NCI-H345 treated with DMSO at 0.1 percent for 48 hours (cell line): ENCODE measurements around the gene LRRC14B.
"Not testable (repeated sequence)": the region's sequence is repeated elsewhere in the genome, so short reads cannot be mapped to it uniquely, and the experiment has no call there.

Experiments
- DNase-seq: peaks from one replicate; lab custom pipeline; 2025; ENCODE audit not compliant: unreplicated experiment; lab: John Stamatoyannopoulos, UW

The LRRC14B gene

DNA sequence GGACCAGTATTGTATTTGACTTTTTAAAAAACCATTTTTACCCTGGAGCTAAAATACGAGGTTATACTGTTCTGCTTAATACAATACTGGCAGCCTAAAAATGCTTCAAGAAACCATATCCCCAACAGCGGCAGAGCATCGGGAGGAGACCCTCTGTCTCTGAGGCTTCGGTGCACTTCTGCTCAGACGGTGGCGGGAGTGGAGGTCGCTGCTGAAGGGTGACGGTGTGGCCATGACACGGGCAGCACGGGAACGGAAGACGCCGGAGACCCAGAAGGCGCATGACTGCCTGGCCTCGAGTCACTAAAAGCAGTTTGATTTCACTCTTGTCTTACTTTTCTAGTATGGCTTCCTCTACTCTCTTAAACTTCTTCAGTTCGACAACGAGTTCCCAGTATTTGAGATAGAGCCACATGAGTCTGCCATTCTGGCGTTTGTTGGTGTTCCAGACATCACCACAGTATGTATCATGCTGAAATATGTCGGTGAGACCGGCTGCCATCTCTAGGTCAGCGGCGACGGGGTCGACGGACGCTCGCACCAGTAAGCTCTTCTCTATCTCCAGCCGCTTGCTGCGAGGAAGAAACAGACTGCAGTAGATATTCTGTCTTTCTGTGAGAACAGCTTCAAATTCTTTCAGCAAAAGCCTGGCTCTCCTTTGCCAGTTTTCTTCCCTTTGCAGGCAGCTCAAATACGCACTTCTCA is 13.8 kb downstream of the LRRC14B start:
- DNase-seq: no peak

- no peak for DNase-seq
Observed at GRCh38 chr5:206406-206805, 15.1 kb downstream of the LRRC14B start.

- no peak for DNase-seq
Observed at GRCh38 chr5:206927-207536, 15.7 kb downstream of the LRRC14B start.

DNA sequence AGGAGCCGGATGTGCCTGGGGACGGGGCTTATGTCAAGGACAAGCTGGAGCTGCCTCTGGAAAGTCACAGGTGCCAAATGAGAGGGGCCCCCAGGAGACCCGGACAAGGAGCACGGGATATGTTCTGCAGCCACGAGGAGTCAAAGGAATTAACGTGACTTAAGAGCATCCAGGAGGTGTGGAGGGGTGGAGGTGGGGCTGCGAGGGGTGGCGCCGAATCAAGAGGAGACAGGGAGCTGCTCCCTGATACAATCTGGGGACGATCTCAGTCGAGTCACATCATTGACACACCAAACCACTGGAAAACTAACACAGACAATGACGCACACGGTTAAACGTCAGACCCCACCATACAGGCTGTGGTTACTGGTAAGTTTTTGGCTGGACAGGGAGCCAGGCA is 16.3 kb downstream of the LRRC14B start:
- no peak for DNase-seq

DNA sequence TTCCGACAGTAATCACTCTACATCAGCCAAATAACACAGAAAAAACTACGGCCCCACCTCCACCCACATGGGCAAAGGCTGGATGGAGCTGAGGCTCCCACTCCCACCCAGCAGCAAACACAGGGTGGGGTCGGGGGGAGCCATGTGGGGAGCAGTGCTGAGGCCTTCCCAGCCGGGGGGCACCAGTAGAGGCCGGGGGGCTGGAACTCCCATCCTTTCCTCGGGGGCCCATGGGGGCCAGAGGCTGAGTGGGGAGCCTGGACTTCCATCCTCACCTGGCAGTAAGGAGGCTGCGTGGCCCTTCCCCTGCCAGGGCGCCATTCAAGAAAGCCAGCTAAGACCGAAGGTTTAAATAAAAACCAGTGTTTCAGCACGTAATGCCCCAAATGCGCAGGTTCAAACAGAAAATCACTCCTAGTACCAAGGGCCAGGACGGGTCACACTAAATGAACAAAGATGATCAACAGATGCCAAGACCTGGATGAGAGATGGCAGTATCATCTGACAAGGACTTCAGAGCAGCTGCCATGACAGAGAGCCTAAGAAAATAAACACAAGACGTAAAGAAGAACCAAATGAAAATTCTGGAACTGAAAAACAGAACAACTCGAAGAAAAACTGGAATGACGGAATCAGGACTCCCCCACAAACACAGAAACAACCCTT is 17.3 kb downstream of the LRRC14B start:
- no peak for DNase-seq

DNA sequence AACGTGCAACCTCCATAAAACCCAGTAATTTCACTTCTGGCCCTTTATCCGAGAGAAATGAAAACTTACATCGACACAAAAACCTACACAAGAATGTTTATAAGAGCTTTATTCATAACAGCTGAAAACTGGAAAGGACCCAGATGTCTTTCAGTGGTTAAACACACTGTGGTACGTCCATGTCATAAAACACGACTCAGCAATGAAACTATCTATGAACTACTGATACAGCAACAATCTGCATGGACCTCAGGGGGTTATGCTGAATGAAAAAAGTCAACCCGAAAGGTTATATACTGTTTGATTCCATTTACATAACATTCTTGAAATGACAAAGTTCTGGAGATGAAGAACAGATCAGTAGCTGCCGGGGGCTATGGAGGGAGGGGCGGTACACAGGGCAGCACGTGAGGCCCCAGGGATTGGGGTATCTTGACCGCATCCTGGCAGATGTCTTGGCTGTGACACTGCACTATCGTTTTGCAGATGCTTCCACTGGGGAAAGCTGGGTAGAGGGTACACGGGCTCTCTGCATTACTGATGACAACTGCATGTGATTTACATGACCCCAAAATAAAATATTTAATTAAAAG is 22.6 kb downstream of the LRRC14B start:
- no peak for DNase-seq

- DNase-seq: not testable (repeated sequence)
Observed at GRCh38 chr5:215256-215655, 24.0 kb downstream of the LRRC14B start.

DNA sequence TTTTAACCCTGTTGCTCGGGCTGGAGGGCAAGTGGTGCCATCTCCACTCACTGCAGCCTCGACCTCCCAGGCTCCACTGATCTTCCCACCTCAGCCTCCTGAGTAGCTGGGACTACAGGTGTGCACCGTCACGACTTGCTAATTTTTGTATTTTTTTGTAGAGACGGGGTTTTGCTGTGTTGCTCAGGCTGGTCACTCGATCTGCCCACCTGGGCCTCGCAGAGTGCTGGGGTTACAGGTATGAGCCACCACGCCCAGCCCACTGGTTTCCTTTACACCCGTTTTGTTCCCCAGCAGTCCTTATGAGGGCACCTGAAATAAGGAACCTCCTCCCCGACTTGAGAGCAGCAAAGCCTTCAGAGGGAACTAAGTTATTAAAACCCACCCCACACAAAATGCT is 24.8 kb downstream of the LRRC14B start:
- not testable (repeated sequence) for DNase-seq

- DNase-seq: peak; percentile 86
Observed at GRCh38 chr5:217494-218456, 26.5 kb downstream of the LRRC14B start, which contains the start of the genes CCDC127 and SDHA. CCDC127 (minus strand) TSS chr5:218153; CDS start chr5:216849, 1,304 bp downstream. SDHA (plus strand) TSS chr5:218320; CDS start chr5:218356, 36 bp downstream.

DNA sequence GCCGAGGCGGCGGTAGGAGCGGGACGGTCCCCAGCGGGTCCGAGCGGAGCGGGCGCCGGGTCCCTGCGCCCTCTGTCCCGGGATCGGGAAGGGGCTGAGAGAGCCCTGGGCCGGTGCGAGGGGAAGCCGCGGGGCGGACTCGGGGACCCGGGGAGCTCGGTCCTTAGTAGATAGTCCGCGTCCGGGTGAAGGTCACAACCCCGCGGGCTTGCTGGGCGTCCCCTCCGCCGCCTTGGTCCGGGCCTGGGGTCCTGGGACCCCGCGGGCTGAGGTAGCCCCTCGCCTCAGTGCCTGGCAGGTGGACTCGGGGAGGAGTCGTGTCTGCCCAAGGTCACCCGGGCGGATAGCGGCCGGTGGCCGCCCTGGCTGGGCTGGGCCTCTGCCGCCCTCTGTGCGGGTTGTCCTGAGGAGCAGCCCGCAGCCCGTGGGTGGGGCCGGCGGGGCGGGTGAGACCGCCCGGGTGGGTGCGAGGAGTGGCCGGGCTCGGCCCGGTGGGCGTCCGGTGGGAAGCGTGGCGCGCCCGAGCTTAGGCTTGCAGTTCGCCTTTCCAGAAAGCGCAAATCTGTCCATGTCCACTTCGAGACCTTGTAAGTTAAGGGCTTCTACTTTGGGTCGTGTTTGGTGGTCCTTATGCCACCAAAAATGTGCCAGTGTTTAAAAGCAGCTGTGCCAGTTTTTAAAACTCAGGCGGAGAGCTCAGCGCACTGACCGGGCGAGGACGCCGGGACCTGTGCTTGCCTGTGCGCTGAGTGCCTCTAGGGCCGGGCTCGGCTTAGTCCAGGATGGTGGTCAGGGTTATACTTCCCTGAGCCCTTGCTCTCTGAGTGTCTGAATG is 27.4 kb downstream of the LRRC14B start:
- DNase-seq: no peak

- no peak for DNase-seq
Observed at GRCh38 chr5:219460-219863, 28.2 kb downstream of the LRRC14B start.

DNA sequence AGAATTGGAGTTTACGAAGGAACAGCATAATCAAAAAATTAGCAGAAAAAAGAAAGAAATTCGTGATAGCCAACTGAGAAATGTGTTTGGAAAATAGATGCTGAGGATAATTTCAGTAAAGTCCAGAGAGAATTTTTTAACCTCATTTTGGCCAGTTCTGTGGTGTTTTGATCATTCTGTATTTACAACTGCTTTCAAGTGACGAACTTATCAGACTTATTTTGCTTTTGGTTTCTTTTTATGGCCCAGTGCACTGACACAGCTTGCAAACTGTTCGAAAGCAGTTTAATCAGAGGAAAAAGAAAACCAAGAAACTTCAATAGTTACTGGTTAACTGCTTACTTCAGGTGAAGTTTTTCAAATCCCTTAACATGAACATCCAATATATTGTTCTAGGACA is 28.7 kb downstream of the LRRC14B start:
- no peak for DNase-seq

GRCh38 chr5:222951-223715 is 31.8 kb downstream of the LRRC14B start:
- not testable (repeated sequence) for DNase-seq

DNA sequence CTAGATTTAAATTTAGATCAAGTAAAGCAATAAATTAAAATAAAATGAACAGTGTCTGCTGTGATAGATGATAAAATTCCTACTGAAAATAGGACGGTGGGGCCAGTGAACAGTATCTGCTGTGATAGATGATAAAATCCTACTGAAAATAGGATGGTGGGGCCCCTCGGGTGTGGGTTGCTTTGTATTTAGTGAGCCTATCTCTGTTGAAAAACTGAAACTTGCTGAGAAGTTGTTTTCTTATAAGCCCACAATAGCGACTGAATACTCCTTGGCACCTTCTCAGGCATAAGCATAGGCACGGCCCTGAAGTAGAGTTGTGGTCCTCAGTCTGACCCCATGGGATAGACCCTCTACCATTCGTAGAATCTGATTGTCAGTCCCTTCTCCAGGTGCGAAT is 32.5 kb downstream of the LRRC14B start:
- no peak for DNase-seq

DNA sequence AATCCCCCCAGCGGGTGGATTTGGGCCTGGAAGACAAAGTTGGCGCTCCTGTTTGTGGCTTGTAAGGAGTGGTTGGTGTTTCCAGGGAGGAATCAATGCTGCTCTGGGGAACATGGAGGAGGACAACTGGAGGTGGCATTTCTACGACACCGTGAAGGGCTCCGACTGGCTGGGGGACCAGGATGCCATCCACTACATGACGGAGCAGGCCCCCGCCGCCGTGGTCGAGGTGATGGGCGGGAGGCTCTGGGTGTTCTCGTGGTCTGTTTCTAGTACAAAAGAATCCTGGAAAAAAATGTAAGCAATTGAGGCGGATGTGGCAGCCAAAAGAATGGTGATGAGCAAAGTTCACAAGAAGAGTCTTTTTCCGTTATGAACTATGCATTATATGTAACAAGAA is 34.0 kb downstream of the LRRC14B start:
- no peak for DNase-seq

- not testable (repeated sequence) for DNase-seq
Observed at GRCh38 chr5:227375-227774, 36.1 kb downstream of the LRRC14B start.

GRCh38 chr5:228886-229285 is 37.6 kb downstream of the LRRC14B start:
- DNase-seq: no peak

- DNase-seq: no peak
Observed at GRCh38 chr5:230711-231110, 39.4 kb downstream of the LRRC14B start.

- DNase-seq: no peak
Observed at GRCh38 chr5:231661-232060, 40.4 kb downstream of the LRRC14B start.
